GM12878 (cell line): Measurements from ENCODE around the gene CSAD. TPM values are rescaled to one million over a fixed set of nuclear protein-coding genes. Genes with fewer than 3 reads are reported as not detected.

Experiments
- BACH1 ChIP-seq: fragments of 450-650 bp; IDR thresholded peaks from 2 replicates; pipeline ENCODE4 v1.6.1; 2017; ENCODE audit warnings: mild to moderate bottlenecking, borderline replicate concordance
- CEBPB ChIP-seq, 2 experiments: fragments of 150-350 bp in 1 of 2; IDR thresholded peaks; 2 replicates each; pipeline ENCODE4 v1.6.1; 2012 to 2014; ENCODE audit warnings: low read depth in 2 of 2, low read length in 2 of 2, borderline replicate concordance in 1 of 2, inconsistent platforms in 1 of 2
- CHD4 ChIP-seq: fragments of 200-600 bp; sonication (generic); IDR thresholded peaks from 2 replicates; pipeline ENCODE4 v1.6.1; 2016; ENCODE audit warnings: mild to moderate bottlenecking
- DPF2 ChIP-seq: fragments of 450-650 bp; IDR thresholded peaks from 2 replicates; pipeline ENCODE4 v1.6.1; 2017; ENCODE audit warnings: mild to moderate bottlenecking
- LARP7 ChIP-seq: fragments of 450-650 bp; IDR thresholded peaks from 2 replicates; pipeline ENCODE4 v1.6.1; 2017; ENCODE audit warnings: mild to moderate bottlenecking
- PML ChIP-seq: IDR thresholded peaks from 2 replicates; pipeline ENCODE4 v1.6.1; 2012; ENCODE audit warnings: low read length, inconsistent platforms
- YY1 ChIP-seq: IDR thresholded peaks from 2 replicates; pipeline ENCODE4 v1.6.1; 2011; ENCODE audit warnings: low read depth, mild to moderate bottlenecking, low read length
- polyA plus RNA-seq, 11 experiments: library from polyadenylated mRNA; depleted of rRNA in 4 of 11; unstranded in 6 of 11; stranded (reverse) in 5 of 11; fragments of >200 nt; fragmentation: Nextera tagmentation in 4 of 11; fragmentation: Illumina TruSeq in 1 of 11; extraction: Ambion mirVana in 4 of 11; extraction: Trizol in 1 of 11; gene quantifications; 1 replicate in 1 of 11; 2 replicates in 10 of 11; pipeline versions ENCODE4 v1.2.1 to v1.2.3, GENCODE V29; 2011 to 2016; ENCODE audit warnings: inconsistent platforms in 2 of 11, missing spikeins in 2 of 11, low read depth in 1 of 11
- total RNA-seq, 4 experiments: library from RNA; depleted of rRNA in 3 of 4; stranded (reverse); fragments of >200 nt in 3 of 4; fragmentation: Illumina TruSeq in 1 of 4; extraction: Trizol in 1 of 4; gene quantifications; 2 replicates each; pipeline versions ENCODE4 v1.2.1 to v1.2.3, GENCODE V29; 2013 to 2021
- TF ChIP-seq, protein P1 (sequence below), 3 experiments: IDR thresholded peaks in 2 of 3; conservative IDR thresholded peaks in 1 of 3; 2 replicates each; pipeline ENCODE4 v1.5.1; 2011; ENCODE audit warnings: low read depth in 3 of 3, low read length in 3 of 3, mild to moderate bottlenecking in 3 of 3, control low read depth in 2 of 3, moderate library complexity in 2 of 3, inconsistent platforms in 1 of 3, mixed read lengths in 1 of 3; ENCODE audit not compliant: control insufficient read depth in 2 of 3, insufficient read depth in 1 of 3; ENCODE audit errors: extremely low read depth in 1 of 3
- TF ChIP-seq, protein P2 (sequence below): fragments of 450-650 bp; IDR thresholded peaks from 2 replicates; pipeline ENCODE4 v1.6.1; 2017; ENCODE audit warnings: mild to moderate bottlenecking

Gene CSAD
- total and polyA plus RNA-seq, 10 of the 15 experiments (the other 5 are each of a cell fraction or from before 2014, with no cell fraction given), result 1.1 to 20.4 (median 6.2) TPM

DNA sequence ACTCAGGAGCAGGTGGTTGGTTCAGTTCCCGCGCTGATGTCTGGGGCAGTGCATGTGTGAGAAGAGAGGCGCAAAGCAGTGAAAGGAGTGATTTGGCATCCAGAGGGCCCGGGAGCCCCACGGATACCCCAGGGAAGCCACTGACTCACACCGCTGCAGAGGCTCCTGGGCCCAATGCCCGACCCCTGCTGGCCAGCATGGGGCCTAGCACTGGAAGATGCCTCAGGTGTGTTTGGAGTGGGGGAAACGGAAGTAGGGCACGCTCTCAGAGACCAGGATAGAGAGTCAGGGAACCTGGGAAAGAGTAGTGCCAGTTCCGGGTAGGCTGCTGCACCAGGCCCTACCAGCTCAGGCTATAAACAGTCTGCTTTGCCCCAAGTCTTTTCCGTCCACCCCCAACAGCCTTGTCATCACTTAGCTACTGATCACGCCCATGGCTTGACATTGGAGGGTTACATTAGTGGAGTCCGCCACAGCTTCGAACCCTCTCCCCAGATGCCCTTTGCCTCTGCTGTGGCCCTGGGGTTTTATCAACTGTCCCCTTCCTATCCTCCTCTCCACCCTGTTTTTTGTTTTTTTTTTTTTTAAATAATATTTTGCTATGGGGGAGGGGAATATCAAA lies 9.5 kb upstream of the CSAD start (continued):
- peak; percentile 32; the same call in 1 of the 2 replicates for TF ChIP-seq YY1
- TF ChIP-seq DPF2, result no peak
- TF ChIP-seq CHD4, result no peak
- TF ChIP-seq, protein P1, sequence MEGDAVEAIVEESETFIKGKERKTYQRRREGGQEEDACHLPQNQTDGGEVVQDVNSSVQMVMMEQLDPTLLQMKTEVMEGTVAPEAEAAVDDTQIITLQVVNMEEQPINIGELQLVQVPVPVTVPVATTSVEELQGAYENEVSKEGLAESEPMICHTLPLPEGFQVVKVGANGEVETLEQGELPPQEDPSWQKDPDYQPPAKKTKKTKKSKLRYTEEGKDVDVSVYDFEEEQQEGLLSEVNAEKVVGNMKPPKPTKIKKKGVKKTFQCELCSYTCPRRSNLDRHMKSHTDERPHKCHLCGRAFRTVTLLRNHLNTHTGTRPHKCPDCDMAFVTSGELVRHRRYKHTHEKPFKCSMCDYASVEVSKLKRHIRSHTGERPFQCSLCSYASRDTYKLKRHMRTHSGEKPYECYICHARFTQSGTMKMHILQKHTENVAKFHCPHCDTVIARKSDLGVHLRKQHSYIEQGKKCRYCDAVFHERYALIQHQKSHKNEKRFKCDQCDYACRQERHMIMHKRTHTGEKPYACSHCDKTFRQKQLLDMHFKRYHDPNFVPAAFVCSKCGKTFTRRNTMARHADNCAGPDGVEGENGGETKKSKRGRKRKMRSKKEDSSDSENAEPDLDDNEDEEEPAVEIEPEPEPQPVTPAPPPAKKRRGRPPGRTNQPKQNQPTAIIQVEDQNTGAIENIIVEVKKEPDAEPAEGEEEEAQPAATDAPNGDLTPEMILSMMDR (IDR thresholded peaks at IDR 0.05 in 2 of 3, conservative IDR thresholded peaks at IDR 0.05 in 1 of 3; ENCODE audit: control insufficient read depth in 2 of 3, extremely low read depth in 1 of 3, insufficient read depth in 1 of 3, low read depth in 3 of 3, low read length in 3 of 3), result peak; percentile 52 to 87 (median 74)
- TF ChIP-seq, protein P2, sequence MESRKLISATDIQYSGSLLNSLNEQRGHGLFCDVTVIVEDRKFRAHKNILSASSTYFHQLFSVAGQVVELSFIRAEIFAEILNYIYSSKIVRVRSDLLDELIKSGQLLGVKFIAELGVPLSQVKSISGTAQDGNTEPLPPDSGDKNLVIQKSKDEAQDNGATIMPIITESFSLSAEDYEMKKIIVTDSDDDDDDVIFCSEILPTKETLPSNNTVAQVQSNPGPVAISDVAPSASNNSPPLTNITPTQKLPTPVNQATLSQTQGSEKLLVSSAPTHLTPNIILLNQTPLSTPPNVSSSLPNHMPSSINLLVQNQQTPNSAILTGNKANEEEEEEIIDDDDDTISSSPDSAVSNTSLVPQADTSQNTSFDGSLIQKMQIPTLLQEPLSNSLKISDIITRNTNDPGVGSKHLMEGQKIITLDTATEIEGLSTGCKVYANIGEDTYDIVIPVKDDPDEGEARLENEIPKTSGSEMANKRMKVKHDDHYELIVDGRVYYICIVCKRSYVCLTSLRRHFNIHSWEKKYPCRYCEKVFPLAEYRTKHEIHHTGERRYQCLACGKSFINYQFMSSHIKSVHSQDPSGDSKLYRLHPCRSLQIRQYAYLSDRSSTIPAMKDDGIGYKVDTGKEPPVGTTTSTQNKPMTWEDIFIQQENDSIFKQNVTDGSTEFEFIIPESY, result peak; percentile 83
- no peak for TF ChIP-seq CEBPB (IDR thresholded peaks at IDR 0.05; ENCODE audit: borderline replicate concordance in 1 of 2, low read depth in 2 of 2, low read length in 2 of 2)
- 0 out of 2 replicates have a peak, but pooled peaks have one; percentile 28 for TF ChIP-seq BACH1
- TF ChIP-seq LARP7, result 0 out of 2 replicates have a peak, but pooled peaks have one; percentile 23
- peak; percentile 68; the same call in 1 of the 2 replicates for TF ChIP-seq PML
